Activated CD8-positive, alpha-beta T cell treated with anti-CD3 and anti-CD28 coated beads, Interleukin-2, amount 10 ng/mL, durations not matched to agents 7 days and 5 days (primary cell): ENCODE results near the gene PRSS38. TPM values are rescaled to one million over a fixed set of nuclear protein-coding genes. Genes with fewer than 3 reads are reported as not detected.
"Not testable (repeated sequence)": the region's sequence is repeated elsewhere in the genome, so short reads cannot be mapped to it uniquely, and the experiment has no call there.

Source experiments
- ATAC-seq: fragments of 150-1000 bp; cut with Tn5 transposase; one replicate; pipeline ENCODE4 v1.10.0; 2021; ENCODE audit warnings: moderate library complexity
- CTCF ChIA-PET: fragments of 350-600 bp; sonication (Branson Sonifier 250); formaldehyde crosslinking; loops from one replicate; lab custom pipeline; 2021; ENCODE audit warnings: antibody characterized with exemption; lab: Charles Lee
- POLR2A ChIA-PET: fragments of 350-600 bp; sonication (Branson Sonifier 250); formaldehyde crosslinking; loops from one replicate; lab custom pipeline; 2021; ENCODE audit warnings: antibody characterized with exemption; lab: Charles Lee
- DNase-seq: peaks from one replicate; pipeline ENCODE4 v3.0.0-alpha.2; 2020
- H3K27ac Mint-ChIP-seq: one replicate; pipeline ENCODE4 v1.8.0; 2021; ENCODE audit warnings: mild to moderate bottlenecking, mixed read lengths
- H3K27me3 Mint-ChIP-seq: one replicate; pipeline ENCODE4 v1.8.0; 2021; ENCODE audit warnings: low read depth, mixed read lengths
- H3K36me3 Mint-ChIP-seq: one replicate; pipeline ENCODE4 v1.8.0; 2021; ENCODE audit warnings: low read depth, mixed read lengths
- H3K4me1 Mint-ChIP-seq: one replicate; pipeline ENCODE4 v1.8.0; 2021; ENCODE audit warnings: low read depth, mixed read lengths
- H3K4me3 Mint-ChIP-seq: one replicate; pipeline ENCODE4 v1.8.0; 2021; ENCODE audit warnings: mild to moderate bottlenecking, mixed read lengths
- H3K9me3 Mint-ChIP-seq: one replicate; pipeline ENCODE4 v1.8.0; 2022; ENCODE audit warnings: mixed read lengths; ENCODE audit not compliant: insufficient read depth
- total RNA-seq, 2 experiments: library from RNA; stranded (reverse); gene quantifications; one replicate each; pipeline ENCODE4 v1.2.3, GENCODE V29; 2021

PRSS38 gene
- total RNA-seq, 2 experiments from 2014 or later = not detected

GRCh38 chr1:227828786-227829185 lies 13.3 kb downstream of the PRSS38 start:
- Mint-ChIP-seq H3K27ac (no peak overlapping the region), H3K27me3 (peaks cover 7% of the 10 kb centered on the region), H3K36me3 (no peaks in the 10 kb centered on the region), H3K4me1 (no peaks in the 10 kb centered on the region), H3K9me3 (no peaks in the 10 kb centered on the region), H3K4me3 (no peak overlapping the region)
- ATAC-seq (no peak), DNase-seq (no peak)
- POLR2A ChIA-PET = no interaction called here
- CTCF ChIA-PET = no interaction called here

- Mint-ChIP-seq H3K36me3 (no peaks in the 10 kb centered on the region), H3K4me1 (no peaks in the 10 kb centered on the region), H3K27me3 (peaks cover 3% of the 10 kb centered on the region), H3K27ac (no peak overlapping the region), H3K4me3 (no peak overlapping the region), H3K9me3 (no peaks in the 10 kb centered on the region)
- ChIA-PET CTCF (no interaction called here), POLR2A (no interaction called here)
- no peak for ATAC-seq
- no peak for DNase-seq
These were observed 22.7 kb downstream of the PRSS38 start for GRCh38 chr1:227838181-227838580.

GRCh38 chr1:227841096-227841495 lies 25.6 kb downstream of the PRSS38 start:
- Mint-ChIP-seq H3K27me3 (no peaks in the 10 kb centered on the region), H3K36me3 (no peaks in the 10 kb centered on the region), H3K4me3 (no peak overlapping the region), H3K9me3 (no peaks in the 10 kb centered on the region), H3K4me1 (no peaks in the 10 kb centered on the region), H3K27ac (no peak overlapping the region)
- DNase-seq = no peak
- ATAC-seq = no peak
- POLR2A ChIA-PET = no interaction called here
- CTCF ChIA-PET = no interaction called here

GRCh38 chr1:227844320-227845146 lies 29.1 kb downstream of the PRSS38 start:
- DNase-seq = no peak
- Mint-ChIP-seq H3K27me3 (peaks cover 4% of the 10 kb centered on the region), H3K4me1 (no peaks in the 10 kb centered on the region), H3K36me3 (no peaks in the 10 kb centered on the region), H3K9me3 (no peaks in the 10 kb centered on the region), H3K27ac (peak overlapping the region; percentile 23), H3K4me3 (no peak overlapping the region)
- ChIA-PET CTCF (no interaction called here), POLR2A (no interaction called here)
- peak; percentile 23 for ATAC-seq

GRCh38 chr1:227845147-227845458 lies 29.6 kb downstream of the PRSS38 start:
- Mint-ChIP-seq H3K27ac (no peak overlapping the region), H3K36me3 (no peaks in the 10 kb centered on the region), H3K4me3 (no peak overlapping the region), H3K4me1 (no peaks in the 10 kb centered on the region), H3K9me3 (no peaks in the 10 kb centered on the region), H3K27me3 (peaks cover 4% of the 10 kb centered on the region)
- CTCF ChIA-PET = no interaction called here
- POLR2A ChIA-PET = no interaction called here
- ATAC-seq (no peak), DNase-seq (no peak)

GRCh38 chr1:227845519-227845918 lies 30.0 kb downstream of the PRSS38 start:
- DNase-seq (no peak), ATAC-seq (no peak)
- Mint-ChIP-seq H3K27me3 (peaks cover 4% of the 10 kb centered on the region), H3K27ac (no peak overlapping the region), H3K36me3 (no peaks in the 10 kb centered on the region), H3K4me3 (no peak overlapping the region), H3K4me1 (no peaks in the 10 kb centered on the region), H3K9me3 (no peaks in the 10 kb centered on the region)
- ChIA-PET POLR2A (no interaction called here), CTCF (no interaction called here)

GRCh38 chr1:227846265-227846858 lies 30.9 kb downstream of the PRSS38 start:
- Mint-ChIP-seq H3K36me3 (no peaks in the 10 kb centered on the region), H3K9me3 (no peaks in the 10 kb centered on the region), H3K4me1 (no peaks in the 10 kb centered on the region), H3K27me3 (peaks cover 4% of the 10 kb centered on the region), H3K4me3 (no peak overlapping the region), H3K27ac (no peak overlapping the region)
- no peak for DNase-seq
- CTCF ChIA-PET = no interaction called here
- POLR2A ChIA-PET = no interaction called here
- ATAC-seq = no peak

GRCh38 chr1:227847046-227847445 lies 31.6 kb downstream of the PRSS38 start:
- ATAC-seq, H3K4me1 Mint-ChIP-seq, DNase-seq, POLR2A ChIA-PET, H3K4me3 Mint-ChIP-seq, CTCF ChIA-PET, H3K36me3 Mint-ChIP-seq, H3K27me3 Mint-ChIP-seq, H3K27ac Mint-ChIP-seq, H3K9me3 Mint-ChIP-seq: not testable (repeated sequence)

GRCh38 chr1:227848430-227848932 lies 33.0 kb downstream of the PRSS38 start:
- Mint-ChIP-seq H3K4me3 (no peak overlapping the region), H3K36me3 (no peaks in the 10 kb centered on the region), H3K27me3 (peaks cover 4% of the 10 kb centered on the region), H3K9me3 (no peaks in the 10 kb centered on the region), H3K4me1 (no peaks in the 10 kb centered on the region), H3K27ac (no peak overlapping the region)
- DNase-seq = no peak
- no peak for ATAC-seq
- ChIA-PET POLR2A (no interaction called here), CTCF (interaction anchor here (2.0 kb wide), 1 partner anchor 86 kb away, joined by 5 read pairs; no protein-coding TSS in a partner anchor)

- Mint-ChIP-seq H3K36me3 (no peaks in the 10 kb centered on the region), H3K27me3 (peaks cover 4% of the 10 kb centered on the region), H3K4me3 (no peak overlapping the region), H3K27ac (no peak overlapping the region), H3K4me1 (no peaks in the 10 kb centered on the region), H3K9me3 (no peaks in the 10 kb centered on the region)
- ATAC-seq = no peak
- ChIA-PET POLR2A (no interaction called here), CTCF (interaction anchor here (2.0 kb wide), 1 partner anchor 87 kb away, joined by 5 read pairs; no protein-coding TSS in a partner anchor)
- DNase-seq = no peak
These were observed 33.8 kb downstream of the PRSS38 start for GRCh38 chr1:227849251-227849650.

- H3K9me3 Mint-ChIP-seq = no peaks in the 10 kb centered on the region
- ATAC-seq (no peak), DNase-seq (no peak)
- H3K36me3 Mint-ChIP-seq = no peaks in the 10 kb centered on the region
- H3K4me1 Mint-ChIP-seq = no peaks in the 10 kb centered on the region
- CTCF ChIA-PET = no interaction called here
- H3K27ac Mint-ChIP-seq = no peak overlapping the region
- no peak overlapping the region for H3K4me3 Mint-ChIP-seq
- H3K27me3 Mint-ChIP-seq = no peaks in the 10 kb centered on the region
- POLR2A ChIA-PET = no interaction called here
These were observed 38.7 kb downstream of the PRSS38 start for GRCh38 chr1:227854189-227854588.

- Mint-ChIP-seq H3K27ac (no peak overlapping the region), H3K36me3 (no peaks in the 10 kb centered on the region), H3K4me1 (no peaks in the 10 kb centered on the region), H3K27me3 (no peaks in the 10 kb centered on the region), H3K9me3 (no peaks in the 10 kb centered on the region), H3K4me3 (no peak overlapping the region)
- no peak for DNase-seq
- no peak for ATAC-seq
- CTCF ChIA-PET = no interaction called here
- POLR2A ChIA-PET = no interaction called here
These were observed 40.2 kb downstream of the PRSS38 start for GRCh38 chr1:227855687-227856086.
